Large intestine (tissue), 12 donors: ENCODE measurements around the gene ZNF565. TPM values are rescaled to one million over a fixed set of nuclear protein-coding genes. Genes with fewer than 3 reads are reported as not detected.

Source experiments
- DNase-seq, 2 donors: peaks; one replicate each; pipeline versions ENCODE4 v3.0.0 to v3.0.0-alpha.2; 2013
- H3K27ac ChIP-seq: one replicate; pipeline ENCODE4 v1.5.1; 2013; ENCODE audit warnings: low read length
- H3K27me3 ChIP-seq: 2 replicates; pipeline ENCODE4 v1.6.1; 2013; ENCODE audit warnings: low read length; ENCODE audit not compliant: control insufficient read depth, insufficient read depth
- H3K36me3 ChIP-seq: 2 replicates; pipeline ENCODE4 v1.6.1; 2013; ENCODE audit warnings: low read length; ENCODE audit not compliant: control insufficient read depth, insufficient read depth
- H3K4me1 ChIP-seq: one replicate; pipeline ENCODE4 v1.6.1; 2013; ENCODE audit warnings: low read length; ENCODE audit not compliant: control insufficient read depth, insufficient read depth
- H3K4me3 ChIP-seq: one replicate; pipeline ENCODE4 v1.5.1; 2013; ENCODE audit warnings: low read length
- H3K9me3 ChIP-seq: one replicate; pipeline ENCODE4 v1.6.1; 2013; ENCODE audit warnings: mild to moderate bottlenecking, low read depth, low read length, moderate library complexity; ENCODE audit not compliant: control insufficient read depth
- WGBS: methylation state at CpG from one replicate; pipeline ENCODE4 v1.1.5; 2013; ENCODE audit warnings: low lambda C conversion rate; ENCODE audit not compliant: insufficient coverage; 5-methylcytosine and 5-hydroxymethylcytosine counted together
- long read RNA-seq, 11 donors: transcript quantifications; one replicate each; lab custom pipeline, GENCODE V29; 2026
- polyA plus RNA-seq: library from polyadenylated mRNA; unstranded; fragments of 120-200 nt; gene quantifications from one replicate; pipeline ENCODE4 v1.2.1, GENCODE V29; 2013

ZNF565 gene
- 5.3 TPM for polyA plus RNA-seq
- long read RNA-seq, donor 1, partial matches to known transcripts, result 0 of 7 reads
- long read RNA-seq, donor 1, other reads (novel, unspliced or antisense), result 5 of 7 reads
- long read RNA-seq, donor 2, partial matches to known transcripts, result 0 of 16 reads
- long read RNA-seq, donor 2, other reads (novel, unspliced or antisense), result 13 of 16 reads
- long read RNA-seq, donor 3, result 0 reads
- long read RNA-seq, donor 4, result 0 reads
- long read RNA-seq, donor 5, result 0 reads
- long read RNA-seq, donor 6, partial matches to known transcripts, result 0 of 1 reads
- long read RNA-seq, donor 6, other reads (novel, unspliced or antisense), result 0 of 1 reads
- long read RNA-seq, donor 7, partial matches to known transcripts, result 0 of 1 reads
- long read RNA-seq, donor 7, other reads (novel, unspliced or antisense), result 0 of 1 reads
- long read RNA-seq, donor 8, partial matches to known transcripts, result 78 of 81 reads
- long read RNA-seq, donor 8, other reads (novel, unspliced or antisense), result 0 of 81 reads
- long read RNA-seq, donor 9, partial matches to known transcripts, result 0 of 9 reads
- long read RNA-seq, donor 9, other reads (novel, unspliced or antisense), result 8 of 9 reads
- long read RNA-seq, donor 10, partial matches to known transcripts, result 6 of 22 reads
- long read RNA-seq, donor 10, other reads (novel, unspliced or antisense), result 16 of 22 reads
- long read RNA-seq, donor 11, partial matches to known transcripts, result 6 of 6 reads
- long read RNA-seq, donor 11, other reads (novel, unspliced or antisense), result 0 of 6 reads

- H3K27ac ChIP-seq, result peak within 1 kb of the TSS; percentile 90
- H3K4me1 ChIP-seq, result no peaks in the 10 kb centered on the region
- peaks cover 2% of the 10 kb centered on the region for H3K36me3 ChIP-seq
- H3K27me3 ChIP-seq, result no peaks in the 10 kb centered on the region
- H3K4me3 ChIP-seq, result peak within 1 kb of the TSS; percentile 77
- no CpG with 5 or more reads among the region's 73 CpGs for WGBS
- peak; percentile 99 to 100 for DNase-seq
- H3K9me3 ChIP-seq, result peaks cover 3% of the 10 kb centered on the region
Measured at GRCh38 chr19:36214386-36215275, at the start of gene ZNF565, which contains the start of gene ZNF146. Gene ZNF565 (minus strand): TSS chr19:36214665. CDS start chr19:36201985, 12,680 bp downstream. Gene ZNF146 (plus strand): TSS chr19:36215106. CDS start chr19:36236441, 21,335 bp downstream.

- no peaks in the 10 kb centered on the region for H3K4me1 ChIP-seq
- H3K9me3 ChIP-seq, result peaks cover 26% of the 10 kb centered on the region
- H3K36me3 ChIP-seq, result no peaks in the 10 kb centered on the region
- WGBS, result no CpG with 5 or more reads among the region's 20 CpGs
- no peak for DNase-seq
- no peaks in the 10 kb centered on the region for H3K27me3 ChIP-seq
- H3K27ac ChIP-seq, result no peak overlapping the region
- H3K4me3 ChIP-seq, result no peak overlapping the region
Measured at GRCh38 chr19:36259211-36259610, 44.7 kb upstream of the ZNF565 start.

GRCh38 chr19:36258028-36258875 lies 43.8 kb upstream of the ZNF565 start:
- no CpG with 5 or more reads among the region's 29 CpGs for WGBS
- Histone ChIP-seq H3K36me3 (no peaks in the 10 kb centered on the region), H3K27me3 (no peaks in the 10 kb centered on the region), H3K9me3 (peaks cover 26% of the 10 kb centered on the region), H3K27ac (no peak overlapping the region), H3K4me3 (peak overlapping the region; percentile 35), H3K4me1 (no peaks in the 10 kb centered on the region)
- no peak for DNase-seq

GRCh38 chr19:36257520-36257876 lies 43.0 kb upstream of the ZNF565 start:
- H3K9me3 ChIP-seq, result peaks cover 26% of the 10 kb centered on the region
- WGBS, result no CpG with 5 or more reads among the region's 37 CpGs
- no peaks in the 10 kb centered on the region for H3K36me3 ChIP-seq
- H3K27ac ChIP-seq, result no peak overlapping the region
- H3K4me3 ChIP-seq, result peak overlapping the region; percentile 35
- no peaks in the 10 kb centered on the region for H3K27me3 ChIP-seq
- DNase-seq, result no peak
- no peaks in the 10 kb centered on the region for H3K4me1 ChIP-seq

- H3K4me1 ChIP-seq, result no peaks in the 10 kb centered on the region
- no peaks in the 10 kb centered on the region for H3K36me3 ChIP-seq
- no CpG with 5 or more reads among the region's 42 CpGs for WGBS
- no peaks in the 10 kb centered on the region for H3K27me3 ChIP-seq
- DNase-seq, result no peak
- no peak overlapping the region for H3K27ac ChIP-seq
- H3K9me3 ChIP-seq, result peaks cover 26% of the 10 kb centered on the region
- H3K4me3 ChIP-seq, result peak overlapping the region; percentile 35
Measured at GRCh38 chr19:36256853-36257519, 42.5 kb upstream of the ZNF565 start.

GRCh38 chr19:36256064-36256463 lies 41.6 kb upstream of the ZNF565 start:
- no CpG with 5 or more reads among the region's 15 CpGs for WGBS
- Histone ChIP-seq H3K27me3 (no peaks in the 10 kb centered on the region), H3K4me3 (no peak overlapping the region), H3K36me3 (no peaks in the 10 kb centered on the region), H3K9me3 (peaks cover 26% of the 10 kb centered on the region), H3K4me1 (no peaks in the 10 kb centered on the region), H3K27ac (no peak overlapping the region)
- DNase-seq, result no peak

- DNase-seq, result no peak
- Histone ChIP-seq H3K4me3 (no peak overlapping the region), H3K27me3 (no peaks in the 10 kb centered on the region), H3K27ac (no peak overlapping the region), H3K36me3 (no peaks in the 10 kb centered on the region), H3K4me1 (no peaks in the 10 kb centered on the region), H3K9me3 (peaks cover 26% of the 10 kb centered on the region)
- no CpG with 5 or more reads among the region's 28 CpGs for WGBS
Measured at GRCh38 chr19:36255316-36255715, 40.9 kb upstream of the ZNF565 start.

- Histone ChIP-seq H3K4me3 (no peak overlapping the region), H3K4me1 (no peaks in the 10 kb centered on the region), H3K27me3 (no peaks in the 10 kb centered on the region), H3K9me3 (peaks cover 26% of the 10 kb centered on the region), H3K36me3 (no peaks in the 10 kb centered on the region), H3K27ac (no peak overlapping the region)
- no CpG with 5 or more reads among the region's 11 CpGs for WGBS
- no peak for DNase-seq
Measured at GRCh38 chr19:36254848-36255247, 40.4 kb upstream of the ZNF565 start.

- WGBS, result no CpG with 5 or more reads among the region's 1 CpG
- Histone ChIP-seq H3K9me3 (peaks cover 19% of the 10 kb centered on the region), H3K4me3 (no peak overlapping the region)
Measured at GRCh38 chr19:36252047-36252446, 37.6 kb upstream of the ZNF565 start.

More at GRCh38 chr19:36252047-36252446, 37.6 kb upstream of the ZNF565 start:
- peaks cover 3% of the 10 kb centered on the region for H3K27me3 ChIP-seq
- H3K27ac ChIP-seq, result no peak overlapping the region
- H3K4me1 ChIP-seq, result no peaks in the 10 kb centered on the region
- H3K36me3 ChIP-seq, result no peaks in the 10 kb centered on the region
- DNase-seq, result no peak
